ENCODE data around the gene ERN1.

- TF ChIP-seq CTCF (IDR thresholded peaks at IDR 0.05; ENCODE audit: poor library complexity) (peak; percentile 1), EZH2 (IDR thresholded peaks at IDR 0.05; ENCODE audit: borderline replicate concordance) (no peak), EZH2phosphoT487 (IDR thresholded peaks at IDR 0.05; ENCODE audit: low read depth, severe bottlenecking, unreplicated experiment) (no peak)
Observed at GRCh38 chr17:64130559-64131001, 636 bp upstream of the ERN1 start.
